ENCODE data around the gene TGFB3.

The TGFB3 gene

DNA sequence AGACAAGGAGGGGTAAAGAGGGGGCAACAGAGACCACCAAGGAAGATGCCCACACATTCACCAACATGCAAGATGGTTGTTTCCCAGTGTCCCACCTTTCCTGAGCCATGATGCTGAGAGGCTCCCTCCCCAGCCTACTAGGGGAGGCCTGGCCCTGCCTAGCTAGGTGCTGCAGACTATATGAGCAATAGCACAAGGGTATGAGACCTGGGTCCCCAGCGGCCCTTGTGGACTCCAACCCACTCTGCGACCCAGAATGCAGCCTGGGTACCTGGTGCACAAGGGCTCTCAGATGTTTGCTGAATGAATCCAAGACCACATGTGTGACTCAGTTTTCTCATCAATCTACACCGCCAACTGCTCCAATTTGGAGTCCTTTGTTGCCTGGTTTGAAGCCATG is 13.9 kb downstream of the TGFB3 start:
- Histone ChIP-seq H3K27ac (ENCODE audit: low read depth, low read length) (no peak overlapping the region), H3K27me3 (ENCODE audit: control insufficient read depth, low read length) (no peaks in the 10 kb centered on the region), H3K79me2 (ENCODE audit: control insufficient read depth, low read length) (no peaks in the 10 kb centered on the region), H3K9me2 (replicated peaks; ENCODE audit: control insufficient read depth, low read length) (no peaks in the 10 kb centered on the region), H3K4me1 (ENCODE audit: control insufficient read depth, low read length) (peaks cover 5% of the 10 kb centered on the region), H3K9me3 (ENCODE audit: control insufficient read depth, insufficient read depth, low read length) (no peaks in the 10 kb centered on the region), H3K4me2 (ENCODE audit: low read length) (no peak overlapping the region), H3F3A (ENCODE audit: control insufficient read depth, insufficient read depth) (no peaks in the 10 kb centered on the region), H3K36me3 (ENCODE audit: control insufficient read depth, low read length) (no peaks in the 10 kb centered on the region), H3K4me3 (ENCODE audit: low read length) (no peak overlapping the region), H4K20me1 (ENCODE audit: control insufficient read depth, insufficient read depth, low read depth, low read length) (no peaks in the 10 kb centered on the region)
- TF ChIP-seq EZH2phosphoT487 (IDR thresholded peaks at IDR 0.05; ENCODE audit: borderline replicate concordance, low read length): no peak
- TF ChIP-seq, protein P1, sequence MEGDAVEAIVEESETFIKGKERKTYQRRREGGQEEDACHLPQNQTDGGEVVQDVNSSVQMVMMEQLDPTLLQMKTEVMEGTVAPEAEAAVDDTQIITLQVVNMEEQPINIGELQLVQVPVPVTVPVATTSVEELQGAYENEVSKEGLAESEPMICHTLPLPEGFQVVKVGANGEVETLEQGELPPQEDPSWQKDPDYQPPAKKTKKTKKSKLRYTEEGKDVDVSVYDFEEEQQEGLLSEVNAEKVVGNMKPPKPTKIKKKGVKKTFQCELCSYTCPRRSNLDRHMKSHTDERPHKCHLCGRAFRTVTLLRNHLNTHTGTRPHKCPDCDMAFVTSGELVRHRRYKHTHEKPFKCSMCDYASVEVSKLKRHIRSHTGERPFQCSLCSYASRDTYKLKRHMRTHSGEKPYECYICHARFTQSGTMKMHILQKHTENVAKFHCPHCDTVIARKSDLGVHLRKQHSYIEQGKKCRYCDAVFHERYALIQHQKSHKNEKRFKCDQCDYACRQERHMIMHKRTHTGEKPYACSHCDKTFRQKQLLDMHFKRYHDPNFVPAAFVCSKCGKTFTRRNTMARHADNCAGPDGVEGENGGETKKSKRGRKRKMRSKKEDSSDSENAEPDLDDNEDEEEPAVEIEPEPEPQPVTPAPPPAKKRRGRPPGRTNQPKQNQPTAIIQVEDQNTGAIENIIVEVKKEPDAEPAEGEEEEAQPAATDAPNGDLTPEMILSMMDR (IDR thresholded peaks at IDR 0.05; ENCODE audit: low read depth, low read length, poor library complexity, severe bottlenecking): no peak

DNA sequence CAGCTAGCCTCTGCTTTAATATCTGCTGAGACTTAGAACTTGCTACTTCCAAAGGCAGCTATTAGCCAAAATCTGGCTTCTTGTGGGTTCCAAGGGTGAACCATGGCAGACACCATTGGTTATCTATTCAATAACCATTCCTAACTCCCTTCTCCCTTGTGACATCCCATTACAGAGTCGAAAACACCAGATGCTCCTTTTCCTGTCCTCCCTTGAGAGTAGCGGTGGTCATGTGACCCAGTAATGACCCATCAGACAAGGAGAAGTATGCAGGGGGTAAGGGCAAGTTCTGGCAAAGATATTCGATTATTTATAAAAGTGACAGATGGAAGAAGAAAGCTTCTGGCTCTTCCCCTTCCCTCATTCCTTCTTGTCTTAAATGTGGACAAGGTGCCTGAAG is 20.1 kb downstream of the TGFB3 start:
- H3K79me2 ChIP-seq (ENCODE audit: control insufficient read depth, low read length): no peaks in the 10 kb centered on the region
- no peak overlapping the region for H3K4me2 ChIP-seq (ENCODE audit: low read length)
- H3K27ac ChIP-seq (ENCODE audit: low read depth, low read length): no peak overlapping the region
- H3K27me3 ChIP-seq (ENCODE audit: control insufficient read depth, low read length): no peaks in the 10 kb centered on the region
- H3K9me3 ChIP-seq (ENCODE audit: control insufficient read depth, insufficient read depth, low read length): no peaks in the 10 kb centered on the region
- no peaks in the 10 kb centered on the region for H3K36me3 ChIP-seq (ENCODE audit: control insufficient read depth, low read length)
- H3F3A ChIP-seq (ENCODE audit: control insufficient read depth, insufficient read depth): no peaks in the 10 kb centered on the region
- peaks cover 32% of the 10 kb centered on the region for H3K4me1 ChIP-seq (ENCODE audit: control insufficient read depth, low read length)
- H3K4me3 ChIP-seq (ENCODE audit: low read length): no peak overlapping the region
- TF ChIP-seq EZH2phosphoT487 (IDR thresholded peaks at IDR 0.05; ENCODE audit: borderline replicate concordance, low read length): no peak
- TF ChIP-seq, protein P1 (IDR thresholded peaks at IDR 0.05; ENCODE audit: low read depth, low read length, poor library complexity, severe bottlenecking): no peak
- no peaks in the 10 kb centered on the region for H4K20me1 ChIP-seq (ENCODE audit: control insufficient read depth, insufficient read depth, low read depth, low read length)
- H3K9me2 ChIP-seq (replicated peaks; ENCODE audit: control insufficient read depth, low read length): no peaks in the 10 kb centered on the region

DNA sequence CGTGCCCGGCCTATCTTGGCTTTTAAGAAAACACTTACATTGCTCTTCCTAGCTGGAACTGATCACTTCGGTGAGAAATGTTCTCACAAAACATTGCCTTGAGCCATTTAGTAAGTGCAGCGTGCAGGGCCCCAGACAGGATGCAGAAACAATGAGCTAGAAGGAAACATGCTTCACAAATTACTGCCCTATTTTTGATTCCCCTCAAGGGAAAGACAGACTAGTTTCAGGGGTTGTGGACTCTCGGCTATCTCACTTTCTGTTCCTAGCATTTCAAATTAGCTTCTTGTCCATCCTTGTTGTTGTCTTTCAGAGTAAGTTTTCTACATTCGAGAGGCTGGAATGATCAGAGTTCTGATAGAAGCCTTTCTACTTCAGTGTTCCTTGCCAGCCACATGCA is 21.6 kb downstream of the TGFB3 start:
- TF ChIP-seq, protein P1 (IDR thresholded peaks at IDR 0.05; ENCODE audit: low read depth, low read length, poor library complexity, severe bottlenecking): no peak
- TF ChIP-seq EZH2phosphoT487 (IDR thresholded peaks at IDR 0.05; ENCODE audit: borderline replicate concordance, low read length): no peak
- peaks cover 32% of the 10 kb centered on the region for H3K4me1 ChIP-seq (ENCODE audit: control insufficient read depth, low read length)
- H3F3A ChIP-seq (ENCODE audit: control insufficient read depth, insufficient read depth): no peaks in the 10 kb centered on the region
- no peaks in the 10 kb centered on the region for H3K9me2 ChIP-seq (replicated peaks; ENCODE audit: control insufficient read depth, low read length)
- H4K20me1 ChIP-seq (ENCODE audit: control insufficient read depth, insufficient read depth, low read depth, low read length): no peaks in the 10 kb centered on the region
- H3K27me3 ChIP-seq (ENCODE audit: control insufficient read depth, low read length): no peaks in the 10 kb centered on the region
- H3K27ac ChIP-seq (ENCODE audit: low read depth, low read length): peak overlapping the region; percentile 76
- H3K79me2 ChIP-seq (ENCODE audit: control insufficient read depth, low read length): no peaks in the 10 kb centered on the region
- peak overlapping the region; percentile 56 for H3K4me2 ChIP-seq (ENCODE audit: low read length)
- peak overlapping the region; percentile 50 for H3K4me3 ChIP-seq (ENCODE audit: low read length)
- H3K9me3 ChIP-seq (ENCODE audit: control insufficient read depth, insufficient read depth, low read length): no peaks in the 10 kb centered on the region
- H3K36me3 ChIP-seq (ENCODE audit: control insufficient read depth, low read length): no peaks in the 10 kb centered on the region

Data from DOHH2 (cell line).